GM20000 (cell line): ENCODE data around the gene ADRA2C.

Experiments used
- DNase-seq: peaks from one replicate; pipeline ENCODE4 v3.0.0; 2012; ENCODE audit warnings: low spot score
- CTCF ChIP-seq: IDR thresholded peaks from 2 replicates; pipeline ENCODE4 v1.5.1; 2012; ENCODE audit warnings: mild to moderate bottlenecking, control low read depth; ENCODE audit errors: extremely low read depth, missing control alignments

The ADRA2C gene

GRCh38 chr4:3721186-3721585 is 45.0 kb upstream of the ADRA2C start:
- no peak for DNase-seq
- no peak for TF ChIP-seq CTCF

- TF ChIP-seq CTCF, result no peak
- DNase-seq, result no peak
Observed at GRCh38 chr4:3721627-3722026, 44.6 kb upstream of the ADRA2C start.

GRCh38 chr4:3722446-3723231 is 43.5 kb upstream of the ADRA2C start:
- no peak for DNase-seq
- TF ChIP-seq CTCF, result no peak

- TF ChIP-seq CTCF, result no peak
- DNase-seq, result no peak
Observed at GRCh38 chr4:3723232-3723642, 42.9 kb upstream of the ADRA2C start.

- no peak for DNase-seq
- no peak for TF ChIP-seq CTCF
Observed at GRCh38 chr4:3724319-3725231, 41.6 kb upstream of the ADRA2C start.

GRCh38 chr4:3725936-3726870 is 40.0 kb upstream of the ADRA2C start:
- TF ChIP-seq CTCF, result no peak
- no peak for DNase-seq
